A673 (cell line): ENCODE data around the gene SLC9C2. TPM values are rescaled to one million over a fixed set of nuclear protein-coding genes. Genes with fewer than 3 reads are reported as not detected.
"Not testable (repeated sequence)": the region's sequence is repeated elsewhere in the genome, so short reads cannot be mapped to it uniquely, and the experiment has no call there.

Source experiments
- BruUV-seq: library from RNA; stranded (reverse); fragments of 400-500 nt; replicated peaks from 2 replicates; lab custom pipeline; 2021; lab: Mats Ljungman, UMichigan
- CTCF ChIA-PET: fragments of 300-600 bp; sonication (Branson Sonifier 250); formaldehyde crosslinking; loops from one replicate; lab custom pipeline; 2022; ENCODE audit warnings: antibody characterized with exemption; lab: Charles Lee
- POLR2A ChIA-PET: fragments of 300-600 bp; sonication (Branson Sonifier 250); formaldehyde crosslinking; loops from one replicate; lab custom pipeline; 2022; ENCODE audit warnings: antibody characterized with exemption; ENCODE audit not compliant: low non-redundant PET; lab: Charles Lee
- DNase-seq: peaks from one replicate; pipeline ENCODE4 v3.0.0-alpha.2; 2015; ENCODE audit warnings: low spot score
- H3K27ac ChIP-seq: fragments of 200-600 bp; sonication (generic); 2 replicates; pipeline ENCODE4 v1.5.1; 2016; ENCODE audit warnings: mixed run types, low read depth, mild to moderate bottlenecking, mixed read lengths, antibody characterized with exemption, low read length; ENCODE audit not compliant: poor library complexity, severe bottlenecking
- H3K27me3 ChIP-seq: fragments of 200-600 bp; sonication (generic); replicated peaks from 2 replicates; pipeline ENCODE4 v1.6.1; 2017; ENCODE audit warnings: mixed run types, low read depth, mild to moderate bottlenecking, mixed read lengths, antibody characterized with exemption, low read length; ENCODE audit not compliant: insufficient read depth, poor library complexity
- H3K36me3 ChIP-seq: fragments of 200-600 bp; sonication (generic); 2 replicates; pipeline ENCODE4 v1.6.1; 2016; ENCODE audit warnings: mixed run types, mild to moderate bottlenecking, mixed read lengths, antibody characterized with exemption, low read length; ENCODE audit not compliant: insufficient read depth, poor library complexity, severe bottlenecking
- H3K4me1 ChIP-seq: fragments of 200-600 bp; sonication (generic); 2 replicates; pipeline ENCODE4 v1.6.1; 2017; ENCODE audit warnings: mixed run types, mild to moderate bottlenecking, mixed read lengths, antibody characterized with exemption, low read length; ENCODE audit not compliant: insufficient read depth, poor library complexity, severe bottlenecking
- H3K4me3 ChIP-seq: fragments of 200-600 bp; sonication (generic); 2 replicates; pipeline ENCODE4 v1.5.1; 2016; ENCODE audit warnings: low read depth, mixed run types, mild to moderate bottlenecking, mixed read lengths, low read length; ENCODE audit not compliant: poor library complexity, severe bottlenecking
- H3K9me3 ChIP-seq: fragments of 200-600 bp; sonication (generic); 2 replicates; pipeline ENCODE4 v1.6.1; 2016; ENCODE audit warnings: mixed run types, low read depth, mild to moderate bottlenecking, mixed read lengths, antibody characterized with exemption, low read length; ENCODE audit not compliant: poor library complexity, severe bottlenecking
- EZH2 ChIP-seq: fragments of 200-600 bp; sonication (generic); IDR thresholded peaks from 2 replicates; pipeline ENCODE4 v1.6.1; 2017; ENCODE audit warnings: borderline replicate concordance, low read depth, mild to moderate bottlenecking, mixed read lengths, antibody characterized with exemption, low read length; ENCODE audit not compliant: poor library complexity, severe bottlenecking
- intact Hi-C: fragments of 100-400 bp; cut with micrococcal nuclease; formaldehyde crosslinking; loops from one replicate; pipeline ENCODE4 v1.10.0; 2022; ENCODE audit not compliant: unreplicated experiment
- total RNA-seq: library from RNA; stranded (reverse); gene quantifications from 2 replicates; pipeline ENCODE4 v1.2.3, GENCODE V29; 2021
- TF ChIP-seq, protein P1 (sequence below): fragments of 300-800, 200-600 bp; sonication (generic); conservative IDR thresholded peaks from 2 replicates; pipeline ENCODE4 v1.5.1; 2017; ENCODE audit warnings: low read depth, mild to moderate bottlenecking, antibody characterized with exemption, low read length, moderate library complexity, mixed read lengths

SLC9C2 gene
- total RNA-seq, 1 experiment from 2014 or later: not detected

DNA sequence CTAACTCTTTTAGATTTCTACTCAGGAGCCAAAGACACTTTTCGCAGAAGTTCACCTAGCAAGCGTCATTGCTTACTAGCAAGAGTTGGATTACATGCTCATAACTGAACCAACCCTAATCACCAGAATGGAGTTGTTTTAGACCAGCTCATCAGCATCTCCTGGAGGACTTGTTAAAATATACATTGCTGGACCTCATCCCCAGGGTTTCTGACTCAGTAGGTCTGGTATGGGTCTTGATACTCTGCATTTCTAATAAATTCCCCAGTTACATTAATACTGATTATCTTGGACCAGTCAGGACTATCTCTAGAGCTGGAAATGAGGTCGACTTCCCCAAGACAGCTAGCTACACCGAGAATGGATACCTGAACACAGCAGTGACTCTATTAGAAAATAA, 135.4 kb downstream of the SLC9C2 start:
- CTCF ChIA-PET: no interaction called here
- Histone ChIP-seq H3K9me3 (peaks cover 7% of the 10 kb centered on the region), H3K4me3 (no peak overlapping the region), H3K4me1 (no peaks in the 10 kb centered on the region), H3K36me3 (no peaks in the 10 kb centered on the region), H3K27me3 (no peaks in the 10 kb centered on the region), H3K27ac (no peak overlapping the region)
- intact Hi-C loops: no loop called here
- DNase-seq: no peak
- TF ChIP-seq, protein P1, sequence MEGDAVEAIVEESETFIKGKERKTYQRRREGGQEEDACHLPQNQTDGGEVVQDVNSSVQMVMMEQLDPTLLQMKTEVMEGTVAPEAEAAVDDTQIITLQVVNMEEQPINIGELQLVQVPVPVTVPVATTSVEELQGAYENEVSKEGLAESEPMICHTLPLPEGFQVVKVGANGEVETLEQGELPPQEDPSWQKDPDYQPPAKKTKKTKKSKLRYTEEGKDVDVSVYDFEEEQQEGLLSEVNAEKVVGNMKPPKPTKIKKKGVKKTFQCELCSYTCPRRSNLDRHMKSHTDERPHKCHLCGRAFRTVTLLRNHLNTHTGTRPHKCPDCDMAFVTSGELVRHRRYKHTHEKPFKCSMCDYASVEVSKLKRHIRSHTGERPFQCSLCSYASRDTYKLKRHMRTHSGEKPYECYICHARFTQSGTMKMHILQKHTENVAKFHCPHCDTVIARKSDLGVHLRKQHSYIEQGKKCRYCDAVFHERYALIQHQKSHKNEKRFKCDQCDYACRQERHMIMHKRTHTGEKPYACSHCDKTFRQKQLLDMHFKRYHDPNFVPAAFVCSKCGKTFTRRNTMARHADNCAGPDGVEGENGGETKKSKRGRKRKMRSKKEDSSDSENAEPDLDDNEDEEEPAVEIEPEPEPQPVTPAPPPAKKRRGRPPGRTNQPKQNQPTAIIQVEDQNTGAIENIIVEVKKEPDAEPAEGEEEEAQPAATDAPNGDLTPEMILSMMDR: no peak
- TF ChIP-seq EZH2: no peak
- BruUV-seq: no TSS peak
- POLR2A ChIA-PET: no interaction called here

DNA sequence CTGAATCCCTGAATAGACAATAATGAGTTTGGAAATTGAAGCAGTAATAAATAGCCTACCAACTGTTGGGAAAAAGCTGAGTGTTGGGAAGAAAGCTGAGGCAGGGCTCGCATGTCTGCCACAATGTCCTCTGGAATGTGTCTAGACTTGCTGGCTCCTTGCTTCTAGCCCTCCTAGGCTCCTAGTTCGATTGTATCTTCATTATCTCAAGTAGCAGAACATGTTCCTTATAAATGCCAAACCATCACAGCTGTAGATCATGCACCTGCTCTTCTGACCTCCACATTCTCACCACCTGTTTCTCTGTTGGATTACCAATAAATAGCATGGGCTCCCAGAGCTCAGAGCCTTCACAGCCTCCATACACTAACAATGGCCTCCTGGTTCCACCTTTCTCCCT, 138.7 kb downstream of the SLC9C2 start:
- H3K4me1 ChIP-seq, H3K27me3 ChIP-seq, H3K4me3 ChIP-seq, BruUV-seq, POLR2A ChIA-PET, H3K9me3 ChIP-seq, DNase-seq, H3K36me3 ChIP-seq, CTCF ChIA-PET, H3K27ac ChIP-seq, intact Hi-C loops: not testable (repeated sequence)

GRCh38 chr1:173462666-173463065, 140.2 kb downstream of the SLC9C2 start:
- intact Hi-C loops, H3K36me3 ChIP-seq, DNase-seq, BruUV-seq, H3K9me3 ChIP-seq, H3K4me3 ChIP-seq, CTCF ChIA-PET, POLR2A ChIA-PET, H3K27ac ChIP-seq, H3K27me3 ChIP-seq, H3K4me1 ChIP-seq: not testable (repeated sequence)

GRCh38 chr1:173459885-173460284, 143.0 kb downstream of the SLC9C2 start:
- Histone ChIP-seq H3K36me3 (no peaks in the 10 kb centered on the region), H3K4me3 (no peak overlapping the region), H3K27ac (no peak overlapping the region), H3K4me1 (no peaks in the 10 kb centered on the region), H3K9me3 (no peaks in the 10 kb centered on the region), H3K27me3 (no peaks in the 10 kb centered on the region)
- DNase-seq: no peak
- POLR2A ChIA-PET: no interaction called here
- intact Hi-C loops: loop anchor here (10.0 kb wide), 1 partner anchor 145 kb away; the partner anchor contains the start of gene SLC9C2
- no TSS peak for BruUV-seq
- CTCF ChIA-PET: no interaction called here
- TF ChIP-seq, protein P1: no peak
- no peak for TF ChIP-seq EZH2
